ENCODE results near the gene DCBLD1. TPM values are rescaled to one million over a fixed set of nuclear protein-coding genes. Genes with fewer than 3 reads are reported as not detected.
"Not testable (repeated sequence)": the region's sequence is repeated elsewhere in the genome, so short reads cannot be mapped to it uniquely, and the experiment has no call there.

DCBLD1 gene
- total RNA-seq = 10 to 100 TPM in 1 of 2 donors, 1 to 10 TPM in 1; 8.8 to 17.6 TPM

GRCh38 chr6:117482240-117483003 is at the start of gene DCBLD1:
TSS of gene DCBLD1 (plus strand) at chr6:117482674. CDS start at chr6:117482782, 108 bp downstream.
- under 1% methylated on average over 26 of the region's 96 CpGs for WGBS

GRCh38 chr6:117440706-117441525 is 41.6 kb upstream of the DCBLD1 start:
- no peak overlapping the region for H3K27ac ChIP-seq
- intact Hi-C loops (cut with DNase I) = no loop called here
- H3K4me3 ChIP-seq = no peak overlapping the region
- no peak for TF ChIP-seq CTCF (IDR thresholded peaks at IDR 0.05)
- no peak for TF ChIP-seq POLR2AphosphoS5 (IDR thresholded peaks at IDR 0.05)
- TF ChIP-seq POLR2A (IDR thresholded peaks at IDR 0.05) = no peak
- no peaks in the 10 kb centered on the region for H3K9me3 ChIP-seq
- H3K27me3 ChIP-seq (replicated peaks; ENCODE audit: insufficient read depth) = peaks cover 1% of the 10 kb centered on the region
- no peaks in the 10 kb centered on the region for H3K36me3 ChIP-seq
- H3K4me1 ChIP-seq (replicated peaks) = no peaks in the 10 kb centered on the region
- WGBS = 71% methylated on average over 2 of the region's 2 CpGs
- DNase-seq (ENCODE audit: low spot score) = no peak

More at GRCh38 chr6:117482240-117483003, at the start of gene DCBLD1:
- TF ChIP-seq CTCF (IDR thresholded peaks at IDR 0.05) (no peak), POLR2A (IDR thresholded peaks at IDR 0.05) (peak; percentile 64)
- intact Hi-C loops (cut with DNase I) = no loop called here
- peak; percentile 63 for DNase-seq (ENCODE audit: low spot score)
- peak within 1 kb of the TSS; percentile 71 to 74 for H3K27ac ChIP-seq
- no peaks in the 10 kb centered on the region for H3K4me1 ChIP-seq (replicated peaks)
- no peaks in the 10 kb centered on the region for H3K36me3 ChIP-seq
- H3K27me3 ChIP-seq (replicated peaks; ENCODE audit: insufficient read depth) = no peaks in the 10 kb centered on the region
- H3K4me3 ChIP-seq = peak within 1 kb of the TSS; percentile 49 to 64
- no peaks in the 10 kb centered on the region for H3K9me3 ChIP-seq

- 46% methylated on average over 2 of the region's 2 CpGs for WGBS
Measured at GRCh38 chr6:117441824-117442264, 40.6 kb upstream of the DCBLD1 start.

GRCh38 chr6:117442313-117442712 is 40.2 kb upstream of the DCBLD1 start:
- H3K4me1 ChIP-seq (replicated peaks); H3K27ac ChIP-seq; intact Hi-C loops (cut with DNase I); DNase-seq (ENCODE audit: low spot score); H3K9me3 ChIP-seq; H3K36me3 ChIP-seq; H3K4me3 ChIP-seq; H3K27me3 ChIP-seq (replicated peaks; ENCODE audit: insufficient read depth): not testable (repeated sequence)
- 87% methylated on average over 8 of the region's 8 CpGs for WGBS

More at GRCh38 chr6:117441824-117442264, 40.6 kb upstream of the DCBLD1 start:
- Histone ChIP-seq H3K27ac (no peak overlapping the region), H3K4me1 (replicated peaks) (no peaks in the 10 kb centered on the region), H3K36me3 (no peaks in the 10 kb centered on the region), H3K4me3 (no peak overlapping the region), H3K27me3 (replicated peaks; ENCODE audit: insufficient read depth) (peaks cover 3% of the 10 kb centered on the region), H3K9me3 (no peaks in the 10 kb centered on the region)
- intact Hi-C loops (cut with DNase I) = no loop called here
- TF ChIP-seq CTCF (IDR thresholded peaks at IDR 0.05) (no peak), POLR2AphosphoS5 (IDR thresholded peaks at IDR 0.05) (no peak), POLR2A (IDR thresholded peaks at IDR 0.05) (no peak)
- no peak for DNase-seq (ENCODE audit: low spot score)

- Histone ChIP-seq H3K36me3 (no peaks in the 10 kb centered on the region), H3K9me3 (no peaks in the 10 kb centered on the region), H3K27ac (no peak overlapping the region), H3K27me3 (replicated peaks; ENCODE audit: insufficient read depth) (peaks cover 3% of the 10 kb centered on the region), H3K4me3 (no peak overlapping the region), H3K4me1 (replicated peaks) (no peaks in the 10 kb centered on the region)
- TF ChIP-seq CTCF (IDR thresholded peaks at IDR 0.05) = no peak
- no peak for TF ChIP-seq POLR2A (IDR thresholded peaks at IDR 0.05)
- no peak for TF ChIP-seq POLR2AphosphoS5 (IDR thresholded peaks at IDR 0.05)
- 70% methylated on average over 2 of the region's 2 CpGs for WGBS
- intact Hi-C loops (cut with DNase I) = no loop called here
- no peak for DNase-seq (ENCODE audit: low spot score)
Measured at GRCh38 chr6:117444600-117444999, 37.9 kb upstream of the DCBLD1 start.

Data from prostate gland (tissue), 2 donors.